ENCODE measurements around the gene DHH. TPM values are rescaled to one million over a fixed set of nuclear protein-coding genes. Genes with fewer than 3 reads are reported as not detected.

Gene DHH
- total RNA-seq, 4 donors from 2014 or later = 0.15 to 0.47 (median 0.42) TPM

GRCh38 chr12:49094975-49095365, 369 bp upstream of the DHH start:
- H3K27me3 ChIP-seq = peaks cover 50% of the 10 kb centered on the region
- H3K9me3 ChIP-seq = no peaks in the 10 kb centered on the region
- whole genome bisulfite sequencing = 29% methylated on average over 2 of the region's 2 CpGs
- TF ChIP-seq EP300 (IDR thresholded peaks at IDR 0.05) (no peak), POLR2AphosphoS5 (IDR thresholded peaks at IDR 0.05) (no peak), POLR2A (IDR thresholded peaks at IDR 0.05) (no peak)
- TF ChIP-seq, protein P1, sequence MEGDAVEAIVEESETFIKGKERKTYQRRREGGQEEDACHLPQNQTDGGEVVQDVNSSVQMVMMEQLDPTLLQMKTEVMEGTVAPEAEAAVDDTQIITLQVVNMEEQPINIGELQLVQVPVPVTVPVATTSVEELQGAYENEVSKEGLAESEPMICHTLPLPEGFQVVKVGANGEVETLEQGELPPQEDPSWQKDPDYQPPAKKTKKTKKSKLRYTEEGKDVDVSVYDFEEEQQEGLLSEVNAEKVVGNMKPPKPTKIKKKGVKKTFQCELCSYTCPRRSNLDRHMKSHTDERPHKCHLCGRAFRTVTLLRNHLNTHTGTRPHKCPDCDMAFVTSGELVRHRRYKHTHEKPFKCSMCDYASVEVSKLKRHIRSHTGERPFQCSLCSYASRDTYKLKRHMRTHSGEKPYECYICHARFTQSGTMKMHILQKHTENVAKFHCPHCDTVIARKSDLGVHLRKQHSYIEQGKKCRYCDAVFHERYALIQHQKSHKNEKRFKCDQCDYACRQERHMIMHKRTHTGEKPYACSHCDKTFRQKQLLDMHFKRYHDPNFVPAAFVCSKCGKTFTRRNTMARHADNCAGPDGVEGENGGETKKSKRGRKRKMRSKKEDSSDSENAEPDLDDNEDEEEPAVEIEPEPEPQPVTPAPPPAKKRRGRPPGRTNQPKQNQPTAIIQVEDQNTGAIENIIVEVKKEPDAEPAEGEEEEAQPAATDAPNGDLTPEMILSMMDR (IDR thresholded peaks at IDR 0.05) = no peak
- H3K27ac ChIP-seq = no peak overlapping the region
- peaks cover 31% of the 10 kb centered on the region for H3K36me3 ChIP-seq
- DNase-seq (ENCODE audit: low spot score in 2 of 2) = no peak
- H3K4me1 ChIP-seq = peaks cover 48% of the 10 kb centered on the region
- no peak overlapping the region for H3K4me3 ChIP-seq

DNA sequence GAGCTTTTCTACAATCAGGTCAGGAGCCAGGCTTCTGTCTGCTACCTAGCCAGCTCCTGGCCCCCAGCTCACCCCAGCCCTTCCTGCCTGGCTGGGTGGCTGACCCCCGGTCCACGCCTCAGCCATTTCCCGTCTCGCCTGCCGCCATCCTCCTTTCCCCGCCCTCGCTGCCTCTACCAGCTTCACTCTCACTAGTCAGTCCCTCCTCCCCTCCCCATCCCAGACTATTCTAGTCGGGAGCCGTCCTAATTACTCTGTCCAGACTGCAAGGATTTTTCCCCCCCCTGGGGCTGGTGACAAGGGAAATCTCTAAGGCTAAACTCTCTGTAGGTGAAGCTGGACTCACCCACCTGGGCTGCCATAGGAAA, 825 bp downstream of the DHH start:
- H3K36me3 ChIP-seq = peaks cover 21% of the 10 kb centered on the region
- no peak overlapping the region for H3K27ac ChIP-seq

GRCh38 chr12:49092816-49093406, 1.7 kb downstream of the DHH start:
- H3K27ac ChIP-seq = no peak overlapping the region
- H3K9me3 ChIP-seq = no peaks in the 10 kb centered on the region
- 60% methylated on average over 4 of the region's 4 CpGs for WGBS
- peaks cover 66% of the 10 kb centered on the region for H3K4me1 ChIP-seq
- TF ChIP-seq EP300 (IDR thresholded peaks at IDR 0.05) (no peak), POLR2A (IDR thresholded peaks at IDR 0.05) (no peak), POLR2AphosphoS5 (IDR thresholded peaks at IDR 0.05) (no peak)
- TF ChIP-seq, protein P1 (IDR thresholded peaks at IDR 0.05) = no peak
- DNase-seq (ENCODE audit: low spot score in 2 of 2) = no peak
- H3K27me3 ChIP-seq = peaks cover 66% of the 10 kb centered on the region
- no peak overlapping the region for H3K4me3 ChIP-seq
- peaks cover 12% of the 10 kb centered on the region for H3K36me3 ChIP-seq

More for the DNA sequence above, 825 bp downstream of the DHH start:
- WGBS = under 1% methylated on average over 9 of the region's 9 CpGs
- DNase-seq (ENCODE audit: low spot score in 2 of 2) = no peak
- TF ChIP-seq POLR2AphosphoS5 (IDR thresholded peaks at IDR 0.05) = no peak
- no peak for TF ChIP-seq POLR2A (IDR thresholded peaks at IDR 0.05)
- no peak for TF ChIP-seq EP300 (IDR thresholded peaks at IDR 0.05)
- TF ChIP-seq, protein P1 (IDR thresholded peaks at IDR 0.05) = no peak
- Histone ChIP-seq H3K9me3 (no peaks in the 10 kb centered on the region), H3K27me3 (peaks cover 62% of the 10 kb centered on the region), H3K4me3 (peak overlapping the region; percentile 21), H3K4me1 (peaks cover 57% of the 10 kb centered on the region)

DNA sequence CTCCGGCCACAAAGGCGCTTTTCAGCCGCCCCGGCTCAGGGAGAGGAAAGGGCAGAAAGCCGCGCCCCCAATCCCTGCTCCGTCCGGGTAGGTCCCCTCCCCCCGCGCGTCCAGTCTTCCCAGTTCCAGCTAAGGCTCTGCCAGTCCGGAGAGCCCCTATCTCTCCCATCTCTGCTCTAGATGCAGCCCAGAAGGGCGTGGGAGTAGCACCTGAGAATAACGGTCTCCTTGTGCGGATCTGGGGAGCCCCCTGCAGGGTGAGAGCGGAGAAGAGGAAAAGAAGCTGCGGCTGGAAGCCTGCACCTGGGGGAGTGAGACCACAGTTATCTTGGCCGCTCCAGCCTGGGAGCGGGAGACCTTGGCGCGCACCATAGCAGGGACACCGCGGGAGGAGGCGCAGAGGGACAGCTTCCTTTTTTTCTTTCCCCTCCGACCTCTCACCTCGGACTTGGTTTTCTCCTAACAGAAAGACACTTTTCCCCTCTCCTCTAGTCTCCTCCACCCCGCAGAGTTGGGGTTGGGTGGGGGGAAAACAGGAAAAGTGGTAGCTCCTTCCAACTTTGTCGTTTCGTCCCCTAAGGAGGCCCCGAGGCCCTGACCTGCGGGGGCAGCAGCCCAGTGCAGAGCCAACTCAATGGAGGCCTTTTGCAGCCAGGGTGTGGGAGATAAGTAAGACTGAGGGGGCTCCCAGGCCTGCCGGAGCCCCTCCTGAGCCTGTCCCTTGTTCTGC, 2.4 kb downstream of the DHH start:
- peak overlapping the region; percentile 30 for H3K4me3 ChIP-seq
- no peak for TF ChIP-seq EP300 (IDR thresholded peaks at IDR 0.05)
- TF ChIP-seq, protein P1 (IDR thresholded peaks at IDR 0.05) = peak in 1 of 2 donors; percentile 17
- H3K27ac ChIP-seq = no peak overlapping the region
- peaks cover 66% of the 10 kb centered on the region for H3K27me3 ChIP-seq
- H3K36me3 ChIP-seq = peaks cover 6% of the 10 kb centered on the region
- no peaks in the 10 kb centered on the region for H3K9me3 ChIP-seq
- DNase-seq (ENCODE audit: low spot score in 2 of 2) = no peak
- H3K4me1 ChIP-seq = peaks cover 68% of the 10 kb centered on the region
- 18% methylated on average over 20 of the region's 32 CpGs for WGBS

GRCh38 chr12:49091836-49092085, 2.8 kb downstream of the DHH start:
- Histone ChIP-seq H3K4me1 (peaks cover 68% of the 10 kb centered on the region), H3K4me3 (peak overlapping the region; percentile 30), H3K36me3 (peaks cover under 1% of the 10 kb centered on the region), H3K27me3 (peaks cover 66% of the 10 kb centered on the region), H3K27ac (no peak overlapping the region), H3K9me3 (no peaks in the 10 kb centered on the region)
- no peak for DNase-seq (ENCODE audit: low spot score in 2 of 2)
- TF ChIP-seq POLR2A (IDR thresholded peaks at IDR 0.05) = no peak
- 7% methylated on average over 13 of the region's 14 CpGs for WGBS

Data from suprapubic skin (tissue), 4 donors.